ENCODE results near the gene KIF26B. TPM values are rescaled to one million over a fixed set of nuclear protein-coding genes. Genes with fewer than 3 reads are reported as not detected.

The KIF26B gene
- total RNA-seq, 2 experiments from 2014 or later, result not detected

DNA sequence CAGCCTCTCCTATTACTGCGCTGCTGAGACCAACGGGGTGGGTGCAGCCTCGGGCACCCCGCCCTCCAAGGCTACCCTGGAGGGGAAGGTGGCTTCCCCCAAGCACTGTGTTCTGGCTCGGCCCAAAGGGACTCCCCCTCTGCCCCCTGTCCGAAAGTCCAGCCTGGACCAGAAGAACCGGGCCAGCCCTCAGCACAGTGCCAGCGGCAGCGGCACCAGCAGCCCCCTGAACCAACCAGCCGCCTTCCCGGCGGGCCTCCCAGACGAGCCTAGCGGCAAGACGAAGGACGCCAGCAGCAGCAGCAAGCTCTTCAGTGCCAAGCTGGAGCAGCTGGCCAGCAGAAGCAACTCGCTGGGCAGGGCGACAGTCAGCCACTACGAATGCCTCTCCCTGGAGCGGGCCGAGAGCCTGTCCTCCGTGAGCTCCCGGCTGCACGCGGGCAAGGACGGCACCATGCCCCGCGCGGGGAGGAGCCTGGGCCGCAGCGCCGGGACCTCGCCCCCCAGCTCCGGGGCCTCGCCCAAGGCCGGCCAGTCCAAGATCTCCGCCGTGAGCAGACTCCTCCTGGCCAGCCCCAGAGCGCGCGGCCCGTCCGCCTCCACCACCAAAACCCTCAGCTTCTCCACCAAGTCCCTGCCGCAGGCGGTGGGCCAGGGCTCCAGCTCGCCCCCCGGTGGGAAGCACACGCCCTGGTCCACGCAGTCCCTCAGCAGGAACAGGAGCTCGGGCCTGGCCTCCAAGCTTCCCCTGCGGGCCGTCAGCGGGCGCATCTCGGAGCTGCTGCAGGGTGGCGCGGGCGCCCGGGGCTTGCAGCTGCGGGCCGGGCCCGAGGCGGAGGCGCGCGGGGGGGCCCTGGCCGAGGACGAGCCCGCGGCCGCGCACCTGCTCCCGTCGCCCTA, 533.1 kb downstream of the KIF26B start:
- no peak overlapping the region for H3K4me3 ChIP-seq (ENCODE audit: low read depth, low read length, poor library complexity, severe bottlenecking)
- H3K79me2 ChIP-seq (ENCODE audit: insufficient read depth, low read depth, low read length), result no peaks in the 10 kb centered on the region
- H2AFZ ChIP-seq (ENCODE audit: low read length), result no peak overlapping the region
- H3K4me2 ChIP-seq (ENCODE audit: low read length), result no peak overlapping the region
- H3K4me1 ChIP-seq (ENCODE audit: insufficient read depth, low read length, poor library complexity, severe bottlenecking), result no peaks in the 10 kb centered on the region
- no peaks in the 10 kb centered on the region for H3K9me2 ChIP-seq (ENCODE audit: insufficient read depth, low read length)
- no peak overlapping the region for H3K27ac ChIP-seq (ENCODE audit: low read depth, low read length, poor library complexity, severe bottlenecking)
- DNase-seq (ENCODE audit: low spot score), result no peak
- no peaks in the 10 kb centered on the region for H3K9me3 ChIP-seq (ENCODE audit: low read length)
- POLR2A ChIA-PET, result no interaction called here
- TF ChIP-seq EZH2phosphoT487 (IDR thresholded peaks at IDR 0.05; ENCODE audit: borderline replicate concordance, low read depth, low read length) (no peak), CTCF (conservative IDR thresholded peaks at IDR 0.05; ENCODE audit: low read length) (peak; percentile 36; the same call in 1 of the 2 replicates)
- CTCF ChIA-PET (ENCODE audit: unreplicated experiment), result no interaction called here
- intact Hi-C loops (cut with micrococcal nuclease; ENCODE audit: unreplicated experiment), result no loop called here
- BruUV-seq (replicated peaks), result no TSS peak
- H4K20me1 ChIP-seq (ENCODE audit: insufficient read depth, low read length), result no peaks in the 10 kb centered on the region
- H3K36me3 ChIP-seq (ENCODE audit: insufficient read depth, low read length), result no peaks in the 10 kb centered on the region

DNA sequence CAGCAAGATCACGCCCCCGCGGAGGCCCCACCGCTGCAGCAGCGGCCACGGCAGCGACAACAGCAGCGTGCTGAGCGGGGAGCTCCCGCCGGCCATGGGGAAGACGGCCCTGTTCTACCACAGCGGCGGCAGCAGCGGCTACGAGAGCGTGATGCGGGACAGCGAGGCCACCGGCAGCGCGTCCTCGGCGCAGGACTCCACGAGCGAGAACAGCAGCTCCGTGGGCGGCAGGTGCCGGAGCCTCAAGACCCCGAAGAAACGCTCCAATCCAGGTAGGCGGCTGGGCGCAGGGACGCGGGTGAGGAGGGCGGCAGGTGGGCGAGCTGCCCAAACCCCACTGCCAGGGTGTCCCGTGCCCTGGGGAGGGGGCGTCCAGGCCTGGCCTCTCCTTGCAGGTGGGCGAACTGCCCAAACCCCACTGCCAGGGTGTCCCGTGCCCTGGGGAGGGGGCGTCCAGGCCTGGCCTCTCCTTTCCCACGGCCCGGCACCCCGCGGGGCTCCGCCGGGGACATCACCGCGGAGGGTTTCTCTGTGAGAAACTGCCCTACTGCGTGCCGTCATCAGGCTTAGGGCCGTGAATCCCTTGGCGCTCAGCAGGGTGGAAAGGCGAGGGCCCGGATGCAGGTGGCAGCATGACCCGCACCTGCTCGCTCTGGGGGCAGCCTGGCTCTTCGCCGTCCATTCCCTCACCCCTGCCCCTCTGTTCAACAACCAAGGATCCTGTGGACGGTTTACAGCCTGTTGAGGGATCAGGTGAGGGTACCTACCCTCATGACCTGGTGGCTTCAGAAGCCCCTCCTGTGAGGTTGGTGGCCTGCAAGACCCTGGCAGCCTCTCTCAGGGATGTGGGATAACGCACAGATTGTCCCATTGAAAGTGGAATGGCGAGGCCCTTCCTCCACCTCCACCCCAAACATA, 534.0 kb downstream of the KIF26B start:
- DNase-seq (ENCODE audit: low spot score), result no peak
- no peaks in the 10 kb centered on the region for H3K9me2 ChIP-seq (ENCODE audit: insufficient read depth, low read length)
- no peaks in the 10 kb centered on the region for H3K4me1 ChIP-seq (ENCODE audit: insufficient read depth, low read length, poor library complexity, severe bottlenecking)
- no peaks in the 10 kb centered on the region for H4K20me1 ChIP-seq (ENCODE audit: insufficient read depth, low read length)
- no peak overlapping the region for H2AFZ ChIP-seq (ENCODE audit: low read length)
- H3K9me3 ChIP-seq (ENCODE audit: low read length), result no peaks in the 10 kb centered on the region
- BruUV-seq (replicated peaks), result no TSS peak
- H3K4me3 ChIP-seq (ENCODE audit: low read depth, low read length, poor library complexity, severe bottlenecking), result no peak overlapping the region
- H3K36me3 ChIP-seq (ENCODE audit: insufficient read depth, low read length), result no peaks in the 10 kb centered on the region
- H3K27ac ChIP-seq (ENCODE audit: low read depth, low read length, poor library complexity, severe bottlenecking), result no peak overlapping the region
- intact Hi-C loops (cut with micrococcal nuclease; ENCODE audit: unreplicated experiment), result no loop called here
- TF ChIP-seq CTCF (conservative IDR thresholded peaks at IDR 0.05; ENCODE audit: low read length) (no peak), EZH2phosphoT487 (IDR thresholded peaks at IDR 0.05; ENCODE audit: borderline replicate concordance, low read depth, low read length) (no peak)
- H3K4me2 ChIP-seq (ENCODE audit: low read length), result no peak overlapping the region
- no peaks in the 10 kb centered on the region for H3K79me2 ChIP-seq (ENCODE audit: insufficient read depth, low read depth, low read length)
- ChIA-PET POLR2A (no interaction called here), CTCF (ENCODE audit: unreplicated experiment) (no interaction called here)

Data from OCI-LY7 (cell line).